ENCODE measurements around the gene RECK.

GRCh38 chr9:36137392-36138004 lies 100.8 kb downstream of the RECK start:
- TF ChIP-seq, protein P1, sequence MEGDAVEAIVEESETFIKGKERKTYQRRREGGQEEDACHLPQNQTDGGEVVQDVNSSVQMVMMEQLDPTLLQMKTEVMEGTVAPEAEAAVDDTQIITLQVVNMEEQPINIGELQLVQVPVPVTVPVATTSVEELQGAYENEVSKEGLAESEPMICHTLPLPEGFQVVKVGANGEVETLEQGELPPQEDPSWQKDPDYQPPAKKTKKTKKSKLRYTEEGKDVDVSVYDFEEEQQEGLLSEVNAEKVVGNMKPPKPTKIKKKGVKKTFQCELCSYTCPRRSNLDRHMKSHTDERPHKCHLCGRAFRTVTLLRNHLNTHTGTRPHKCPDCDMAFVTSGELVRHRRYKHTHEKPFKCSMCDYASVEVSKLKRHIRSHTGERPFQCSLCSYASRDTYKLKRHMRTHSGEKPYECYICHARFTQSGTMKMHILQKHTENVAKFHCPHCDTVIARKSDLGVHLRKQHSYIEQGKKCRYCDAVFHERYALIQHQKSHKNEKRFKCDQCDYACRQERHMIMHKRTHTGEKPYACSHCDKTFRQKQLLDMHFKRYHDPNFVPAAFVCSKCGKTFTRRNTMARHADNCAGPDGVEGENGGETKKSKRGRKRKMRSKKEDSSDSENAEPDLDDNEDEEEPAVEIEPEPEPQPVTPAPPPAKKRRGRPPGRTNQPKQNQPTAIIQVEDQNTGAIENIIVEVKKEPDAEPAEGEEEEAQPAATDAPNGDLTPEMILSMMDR (conservative IDR thresholded peaks at IDR 0.05): no peak
- no peak for TF ChIP-seq ZFX (IDR thresholded peaks at IDR 0.05)
